Transverse colon (tissue), 4 donors: ENCODE data around the gene APOL3.

Experiments used
- CTCF ChIP-seq, 5 experiments: fragments of 200-600 bp in 3 of 5; fragments of 450-650 bp in 2 of 5; sonication (generic) in 3 of 5; IDR thresholded peaks; 1 replicate in 2 of 5; 2 replicates in 3 of 5; pipeline ENCODE4 v1.5.1; 2016 to 2017; ENCODE audit warnings: antibody characterized with exemption in 5 of 5, inconsistent platforms in 3 of 5, mild to moderate bottlenecking in 2 of 5, moderate library complexity in 1 of 5
- EP300 ChIP-seq: sonication (generic); formaldehyde crosslinking; IDR thresholded peaks from one replicate; pipeline ENCODE4 v1.6.1; 2017; ENCODE audit warnings: antibody characterized with exemption, low read depth
- POLR2A ChIP-seq: fragments of 450-650 bp; IDR thresholded peaks from one replicate; pipeline ENCODE4 v1.6.1; 2016; ENCODE audit warnings: antibody characterized with exemption, mild to moderate bottlenecking, moderate library complexity
- POLR2AphosphoS5 ChIP-seq, 3 donors: sonication (generic); formaldehyde crosslinking; IDR thresholded peaks; one replicate each; pipeline ENCODE4 v1.6.1; 2016; ENCODE audit warnings: antibody characterized with exemption in 3 of 3

GRCh38 chr22:36147196-36147791 lies 13.3 kb downstream of the APOL3 start:
- no peak for TF ChIP-seq CTCF (IDR thresholded peaks at IDR 0.05)
- no peak for TF ChIP-seq EP300
- TF ChIP-seq POLR2AphosphoS5 (IDR thresholded peaks at IDR 0.05): no peak
- no peak for TF ChIP-seq POLR2A
